Peyer's patch (tissue), 4 donors: ENCODE measurements around the gene KLHL41. TPM values are rescaled to one million over a fixed set of nuclear protein-coding genes. Genes with fewer than 3 reads are reported as not detected.
A peak's percentile ranks its signal among the peaks of the same experiment; 100 is the strongest.
"Not testable (repeated sequence)": the region's sequence is repeated elsewhere in the genome, so short reads cannot be mapped to it uniquely, and the experiment has no call there.

Experiments used
- DNase-seq, 3 donors: peaks; one replicate each; pipeline ENCODE4 v3.0.0-alpha.2; 2017 to 2019
- H3K27ac ChIP-seq, 4 donors: fragments of 200-600 bp; sonication (generic); one replicate each; pipeline ENCODE4 v1.5.1; 2016 to 2019
- H3K27me3 ChIP-seq, 2 donors: fragments of 200-600 bp; sonication (generic); one replicate each; pipeline ENCODE4 v1.5.1; 2019
- H3K36me3 ChIP-seq, 3 donors: fragments of 200-600 bp; sonication (generic); one replicate each; pipeline ENCODE4 v1.5.1; 2016 to 2019
- H3K4me1 ChIP-seq, 4 donors: fragments of 200-600 bp; sonication (generic); one replicate each; pipeline ENCODE4 v1.5.1; 2016 to 2019
- H3K4me3 ChIP-seq, 4 donors: fragments of 200-600 bp; sonication (generic); 1 replicate in 3 of 4; 2 replicates in 1 of 4; pipeline ENCODE4 v1.5.1; 2016 to 2019; ENCODE audit warnings: mild to moderate bottlenecking in 1 of 4
- H3K9me3 ChIP-seq, 4 donors: fragments of 200-600 bp; sonication (generic); one replicate each; pipeline ENCODE4 v1.5.1; 2016 to 2019; ENCODE audit warnings: mild to moderate bottlenecking in 1 of 4
- POLR2A ChIP-seq, 2 donors: fragments of 450-650 bp; IDR thresholded peaks; one replicate each; pipeline ENCODE4 v1.5.1; 2017; ENCODE audit warnings: antibody characterized with exemption in 2 of 2, mild to moderate bottlenecking in 2 of 2, moderate library complexity in 2 of 2
- total RNA-seq, 4 donors: library from RNA; depleted of rRNA; stranded (reverse); fragments of >200 nt; gene quantifications; one replicate each; pipeline ENCODE4 v1.1.0, GENCODE V29; 2016
- TF ChIP-seq, protein P1 (sequence below), 6 experiments: fragments of 450-650 bp in 4 of 6; fragments of 200-600 bp in 2 of 6; sonication (generic) in 1 of 6; IDR thresholded peaks; one replicate each; pipeline ENCODE4 v1.5.1; 2017 to 2019; ENCODE audit warnings: antibody characterized with exemption in 6 of 6, mild to moderate bottlenecking in 3 of 6, moderate library complexity in 1 of 6

KLHL41 gene
- total RNA-seq, 4 donors from 2014 or later, result 0.67 TPM; not detected in 3

DNA sequence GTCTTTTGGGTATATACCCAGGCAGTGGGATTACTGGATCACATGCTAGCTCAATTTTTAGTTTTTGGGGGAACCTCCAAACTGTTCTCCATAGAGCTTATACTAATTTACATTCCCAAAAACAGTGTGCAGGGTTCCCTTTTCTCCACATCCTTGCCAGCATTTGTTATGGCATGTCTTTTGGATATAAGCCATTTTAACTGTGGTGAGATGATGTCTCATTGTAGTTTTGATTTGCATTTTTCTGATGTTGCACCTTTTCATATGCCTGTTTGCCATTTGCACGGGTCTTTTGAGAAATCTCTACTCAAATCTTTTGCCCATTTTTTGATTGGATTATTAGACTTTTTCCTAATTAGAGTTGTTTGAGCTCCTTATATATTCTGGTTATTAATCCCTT, 56.2 kb downstream of the KLHL41 start:
- no peak for TF ChIP-seq POLR2A (IDR thresholded peaks at IDR 0.05)
- TF ChIP-seq, protein P1, sequence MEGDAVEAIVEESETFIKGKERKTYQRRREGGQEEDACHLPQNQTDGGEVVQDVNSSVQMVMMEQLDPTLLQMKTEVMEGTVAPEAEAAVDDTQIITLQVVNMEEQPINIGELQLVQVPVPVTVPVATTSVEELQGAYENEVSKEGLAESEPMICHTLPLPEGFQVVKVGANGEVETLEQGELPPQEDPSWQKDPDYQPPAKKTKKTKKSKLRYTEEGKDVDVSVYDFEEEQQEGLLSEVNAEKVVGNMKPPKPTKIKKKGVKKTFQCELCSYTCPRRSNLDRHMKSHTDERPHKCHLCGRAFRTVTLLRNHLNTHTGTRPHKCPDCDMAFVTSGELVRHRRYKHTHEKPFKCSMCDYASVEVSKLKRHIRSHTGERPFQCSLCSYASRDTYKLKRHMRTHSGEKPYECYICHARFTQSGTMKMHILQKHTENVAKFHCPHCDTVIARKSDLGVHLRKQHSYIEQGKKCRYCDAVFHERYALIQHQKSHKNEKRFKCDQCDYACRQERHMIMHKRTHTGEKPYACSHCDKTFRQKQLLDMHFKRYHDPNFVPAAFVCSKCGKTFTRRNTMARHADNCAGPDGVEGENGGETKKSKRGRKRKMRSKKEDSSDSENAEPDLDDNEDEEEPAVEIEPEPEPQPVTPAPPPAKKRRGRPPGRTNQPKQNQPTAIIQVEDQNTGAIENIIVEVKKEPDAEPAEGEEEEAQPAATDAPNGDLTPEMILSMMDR (IDR thresholded peaks at IDR 0.05), result no peak
- H3K27ac ChIP-seq, result no peak overlapping the region
- H3K27me3 ChIP-seq, result no peaks in the 10 kb centered on the region
- H3K9me3 ChIP-seq, result no peaks in the 10 kb centered on the region
- no peak overlapping the region for H3K4me3 ChIP-seq
- peaks cover 0 to 6% (median 0%) of the 10 kb centered on the region in 3 donors for H3K36me3 ChIP-seq
- no peak for DNase-seq
- H3K4me1 ChIP-seq, result no peaks in the 10 kb centered on the region

DNA sequence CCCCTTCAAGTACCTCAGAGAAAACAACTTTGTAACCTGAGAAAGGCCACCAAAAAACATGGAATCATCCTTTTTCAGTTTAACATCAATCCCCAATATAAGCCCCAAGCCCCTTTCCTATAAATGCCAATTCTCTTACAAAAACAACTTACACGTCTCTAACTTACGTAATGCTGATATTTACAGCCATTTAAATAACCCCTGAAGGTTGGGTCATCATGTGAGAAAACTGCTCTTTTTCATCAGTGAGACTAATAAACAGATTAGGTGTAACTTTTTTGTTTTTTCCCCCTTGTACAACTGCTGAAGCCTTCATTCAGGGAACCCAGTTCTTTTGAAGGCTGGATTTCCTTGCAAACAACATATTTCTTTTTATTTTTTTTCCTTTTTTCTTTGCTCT, 60.4 kb downstream of the KLHL41 start:
- H3K4me1 ChIP-seq, result peaks cover 0 to 4% (median 0%) of the 10 kb centered on the region in 4 donors

DNA sequence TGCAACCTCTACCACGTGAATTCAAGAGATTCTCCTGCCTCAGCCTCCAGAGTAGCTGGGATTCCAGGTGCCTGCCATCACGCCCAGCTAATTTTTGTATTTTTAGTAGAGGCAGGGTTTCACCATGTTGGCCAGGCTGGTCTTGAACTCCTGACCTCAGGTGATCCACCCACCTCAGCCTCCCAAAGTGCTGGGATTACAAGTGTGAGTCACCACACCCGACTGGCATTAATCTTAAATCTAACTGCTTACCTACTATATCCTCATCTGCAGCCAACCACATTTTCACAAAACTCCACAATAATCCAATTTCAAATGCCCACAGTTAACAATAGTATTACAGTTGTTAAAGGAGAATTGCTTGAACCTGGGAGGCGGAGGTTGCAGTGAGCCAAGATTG, 61.2 kb downstream of the KLHL41 start:
- not testable (repeated sequence) for H3K4me1 ChIP-seq, H3K4me3 ChIP-seq, H3K36me3 ChIP-seq, H3K9me3 ChIP-seq, DNase-seq, H3K27me3 ChIP-seq, H3K27ac ChIP-seq

More for the DNA sequence above, 60.4 kb downstream of the KLHL41 start:
- Histone ChIP-seq H3K27ac (no peak overlapping the region), H3K36me3 (peaks cover 0 to 6% (median 0%) of the 10 kb centered on the region in 3 donors), H3K27me3 (no peaks in the 10 kb centered on the region), H3K4me3 (no peak overlapping the region), H3K9me3 (no peaks in the 10 kb centered on the region)
- TF ChIP-seq, protein P1 (IDR thresholded peaks at IDR 0.05), result no peak
- no peak for TF ChIP-seq POLR2A (IDR thresholded peaks at IDR 0.05)
- DNase-seq, result no peak

DNA sequence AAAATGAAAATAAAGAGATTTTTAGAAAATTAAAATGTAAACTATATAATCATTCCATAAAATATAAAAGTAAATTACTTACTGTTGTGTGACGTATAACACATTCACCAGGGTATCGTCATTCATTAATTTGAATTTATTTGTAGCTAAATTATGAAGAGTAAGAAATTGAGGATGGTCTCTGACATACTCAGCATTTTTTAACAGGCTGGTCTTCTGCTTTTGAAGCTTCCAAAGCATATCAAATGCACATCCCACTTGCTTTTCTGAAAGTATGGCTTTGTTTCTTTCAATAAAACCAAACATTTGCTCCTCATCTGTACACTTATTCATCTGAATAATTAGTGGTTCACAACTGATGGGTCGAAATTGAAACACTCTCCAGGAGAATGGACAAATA, 62.1 kb downstream of the KLHL41 start:
- no peak for TF ChIP-seq POLR2A (IDR thresholded peaks at IDR 0.05)
- TF ChIP-seq, protein P1 (IDR thresholded peaks at IDR 0.05), result no peak
- Histone ChIP-seq H3K27me3 (no peaks in the 10 kb centered on the region), H3K27ac (no peak overlapping the region), H3K4me3 (peak overlapping the region in 1 of 4 donors; percentile 2), H3K36me3 (peaks cover 0 to 6% (median 0%) of the 10 kb centered on the region in 3 donors), H3K4me1 (peaks cover 0 to 4% (median 0%) of the 10 kb centered on the region in 4 donors), H3K9me3 (no peaks in the 10 kb centered on the region)
- no peak for DNase-seq

DNA sequence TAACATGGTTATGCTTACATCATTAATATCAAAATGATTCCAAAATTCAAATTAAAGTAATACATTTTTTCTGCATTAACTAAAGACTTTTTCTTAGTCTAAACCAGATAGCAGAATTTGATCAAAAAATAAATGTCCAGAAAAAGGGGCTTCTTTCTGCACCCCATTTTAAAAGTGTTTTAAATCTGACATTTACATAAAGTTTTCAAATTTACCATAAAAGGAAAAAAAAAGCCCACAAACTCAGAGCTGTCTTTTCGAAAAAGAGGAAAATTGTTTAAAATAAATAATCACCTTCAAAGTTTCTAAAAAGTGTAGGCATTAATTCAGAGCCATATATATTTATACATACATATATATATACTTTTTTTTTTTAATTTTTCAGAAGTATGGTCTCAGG, 62.7 kb downstream of the KLHL41 start:
- peaks cover 0 to 4% (median 0%) of the 10 kb centered on the region in 4 donors for H3K4me1 ChIP-seq
- H3K36me3 ChIP-seq, result peaks cover 0 to 6% (median 0%) of the 10 kb centered on the region in 3 donors
- no peaks in the 10 kb centered on the region for H3K9me3 ChIP-seq
- H3K27me3 ChIP-seq, result no peaks in the 10 kb centered on the region
- TF ChIP-seq, protein P1 (IDR thresholded peaks at IDR 0.05), result no peak
- no peak for TF ChIP-seq POLR2A (IDR thresholded peaks at IDR 0.05)
- no peak for DNase-seq
- H3K27ac ChIP-seq, result no peak overlapping the region
- H3K4me3 ChIP-seq, result peak overlapping the region in 2 of 4 donors; percentile 2 to 78

DNA sequence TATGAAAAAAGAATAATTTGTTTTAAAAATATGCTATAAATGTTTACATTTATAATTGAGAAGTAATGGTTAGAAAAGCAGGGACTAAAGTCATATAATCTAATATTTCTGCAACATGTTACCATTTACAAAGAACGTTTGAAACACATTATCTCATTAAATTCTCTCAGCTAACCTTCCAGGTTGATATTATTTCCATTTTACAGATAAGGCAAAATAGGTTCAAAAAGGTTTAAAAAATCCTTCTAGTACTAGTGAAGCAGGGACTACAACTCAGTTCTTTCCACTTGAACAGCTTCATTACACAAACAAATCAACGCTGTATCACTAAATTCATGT, 63.3 kb downstream of the KLHL41 start:
- H3K36me3 ChIP-seq, result peaks cover 0 to 5% (median 0%) of the 10 kb centered on the region in 3 donors
- H3K27ac ChIP-seq, result peak overlapping the region in 3 of 4 donors; percentile 71 to 82 (median 78)
- DNase-seq, result no peak
- peak overlapping the region in 3 of 4 donors; percentile 71 to 78 (median 77) for H3K4me3 ChIP-seq
- TF ChIP-seq, protein P1 (IDR thresholded peaks at IDR 0.05), result no peak
- no peak for TF ChIP-seq POLR2A (IDR thresholded peaks at IDR 0.05)
- H3K27me3 ChIP-seq, result no peaks in the 10 kb centered on the region
- H3K9me3 ChIP-seq, result no peaks in the 10 kb centered on the region
- H3K4me1 ChIP-seq, result peaks cover 0 to 4% (median 0%) of the 10 kb centered on the region in 4 donors
